ENCODE results near the gene MARK3.

MARK3 gene

DNA sequence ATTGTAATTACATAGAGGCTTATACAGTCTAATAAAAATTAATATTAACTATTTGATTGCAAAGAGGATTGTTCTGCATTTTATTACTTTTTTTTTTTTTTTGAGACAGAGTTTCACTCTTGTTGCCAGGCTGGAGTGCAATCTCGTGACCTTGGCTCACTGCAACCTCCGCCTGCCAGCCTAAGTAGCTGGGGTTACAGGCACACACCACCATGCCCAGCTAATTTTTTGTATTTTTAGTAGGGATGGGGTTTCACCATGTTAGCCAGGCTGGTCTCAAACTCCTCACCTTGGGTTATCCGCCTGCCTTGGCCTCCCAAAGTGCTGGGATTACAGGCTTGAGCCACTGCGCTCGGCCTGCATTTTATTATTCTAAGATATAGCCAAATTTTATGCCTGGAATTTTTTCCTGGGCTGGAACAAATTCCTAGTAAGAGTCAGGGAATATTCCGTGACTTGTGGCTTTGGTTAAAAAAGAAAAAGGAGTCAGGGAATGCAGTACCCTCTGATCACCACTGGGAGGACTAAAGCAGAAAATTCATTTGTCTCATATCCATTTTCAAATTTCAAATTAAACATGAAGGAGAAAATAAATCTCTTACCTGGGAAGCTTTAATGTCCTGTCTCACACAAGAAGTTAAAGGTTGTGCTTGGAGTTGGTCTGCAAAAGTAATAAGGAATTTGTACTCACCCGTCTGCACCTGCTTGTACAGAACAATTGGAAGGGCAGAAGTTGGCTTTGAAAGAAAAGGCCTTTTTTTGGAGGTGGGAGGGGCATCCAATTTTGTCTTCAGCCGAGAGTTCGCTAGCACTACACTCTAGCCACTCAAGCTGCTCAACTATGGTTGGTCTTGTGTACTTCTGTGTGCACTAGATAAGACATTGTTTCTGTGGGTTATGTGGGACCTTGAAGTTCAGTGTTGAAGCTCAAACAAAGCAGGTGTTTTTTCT, 8.7 kb downstream of the MARK3 start:
- no peak for DNase-seq (ENCODE audit: low read depth in 2 of 2)

DNA sequence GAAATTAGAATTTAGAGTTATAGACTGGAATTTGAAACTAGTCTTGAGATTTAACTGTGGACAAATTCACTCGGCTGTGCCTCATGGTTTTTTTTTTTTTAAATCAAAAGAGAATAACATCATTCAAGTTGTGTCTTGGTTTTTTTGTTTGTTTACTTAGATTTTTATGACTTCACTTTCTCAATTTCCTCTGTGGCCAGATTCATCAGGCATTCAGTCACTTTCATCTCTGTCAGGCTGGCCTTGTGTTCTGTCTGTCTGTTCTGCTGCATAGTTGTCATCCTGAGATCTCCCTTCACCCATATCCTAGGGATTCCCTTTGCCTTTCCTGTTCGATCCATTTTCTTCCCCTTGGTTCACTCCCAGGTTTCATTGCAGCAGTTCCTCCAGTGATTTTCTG, 10.0 kb downstream of the MARK3 start:
- no peak for DNase-seq (ENCODE audit: low read depth in 2 of 2)

DNA sequence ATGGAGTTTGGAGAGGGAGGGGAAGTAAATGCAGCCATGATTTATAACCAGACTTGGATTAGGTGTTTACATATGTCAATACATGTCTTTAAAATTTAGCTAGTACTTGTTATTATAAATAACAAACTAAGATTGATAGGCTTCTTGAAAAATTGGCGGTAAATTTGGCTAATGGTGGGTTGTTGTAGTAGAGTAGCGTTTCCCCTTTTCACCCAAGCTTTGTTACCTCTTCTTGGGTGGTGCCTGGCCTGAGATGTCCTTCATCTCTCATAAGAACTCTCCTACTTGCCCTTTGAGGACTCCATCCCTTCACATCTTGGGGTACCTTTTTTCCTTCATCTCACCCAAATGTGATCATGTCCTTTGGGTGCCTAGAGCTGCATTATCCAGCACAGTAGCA, 11.2 kb downstream of the MARK3 start:
- no peak for DNase-seq (ENCODE audit: low read depth in 2 of 2)

DNA sequence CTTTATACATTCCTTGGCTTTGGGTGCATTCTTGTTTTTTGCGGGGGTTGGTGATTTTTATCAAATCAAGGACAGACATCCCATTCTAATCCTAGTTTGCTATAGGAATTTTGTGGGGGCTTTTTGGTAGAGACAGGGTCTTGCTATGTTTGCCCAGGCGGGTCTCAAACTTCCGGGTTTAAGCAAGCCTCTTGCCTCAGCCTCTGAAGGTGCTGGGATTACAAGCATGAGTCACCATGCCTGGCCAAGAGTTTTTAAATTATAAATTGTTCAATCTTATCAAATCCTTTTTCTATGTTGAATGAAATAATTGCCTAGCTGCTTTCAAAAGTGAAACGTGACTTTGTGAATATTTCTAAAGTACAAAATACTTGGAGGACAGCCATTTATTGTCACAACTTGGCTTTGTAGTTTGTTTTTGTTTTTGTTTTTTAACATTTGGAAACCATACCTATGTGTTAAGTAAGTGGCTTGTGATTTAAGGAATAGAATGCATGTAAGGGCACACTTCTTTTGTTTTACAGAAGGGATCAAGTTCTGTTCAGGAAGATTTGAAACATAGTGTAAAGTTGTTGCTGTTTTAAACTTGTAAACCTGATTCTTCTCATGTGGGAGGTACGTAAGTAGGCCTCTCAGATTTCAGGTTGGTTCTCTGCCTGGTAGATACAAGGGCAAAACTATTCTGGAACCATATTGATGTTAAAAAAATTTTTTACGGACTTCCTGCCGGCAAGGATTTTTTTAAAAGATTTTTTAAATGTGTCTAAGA, 13.4 kb downstream of the MARK3 start:
- DNase-seq (ENCODE audit: low read depth in 2 of 2): no peak

DNA sequence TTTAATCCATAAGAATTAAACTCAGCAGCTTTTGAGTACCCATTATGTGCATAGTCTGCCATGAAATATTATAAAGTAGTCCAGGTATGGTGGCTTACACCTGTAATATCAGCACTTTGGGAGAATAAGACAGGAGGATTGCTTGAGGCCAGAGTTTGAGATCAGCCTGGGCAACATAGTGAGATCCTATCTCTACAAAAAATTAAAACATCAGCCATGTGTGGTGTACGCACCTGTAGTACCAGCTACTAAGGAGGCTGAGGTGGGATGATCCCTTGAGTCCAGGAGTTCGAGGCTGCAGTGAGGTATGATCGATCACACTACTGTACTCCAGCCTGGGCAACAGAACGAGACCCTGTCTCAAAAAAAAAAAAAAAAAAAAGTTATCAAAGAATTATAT, 15.3 kb downstream of the MARK3 start:
- DNase-seq (ENCODE audit: low read depth in 2 of 2): no peak

DNA sequence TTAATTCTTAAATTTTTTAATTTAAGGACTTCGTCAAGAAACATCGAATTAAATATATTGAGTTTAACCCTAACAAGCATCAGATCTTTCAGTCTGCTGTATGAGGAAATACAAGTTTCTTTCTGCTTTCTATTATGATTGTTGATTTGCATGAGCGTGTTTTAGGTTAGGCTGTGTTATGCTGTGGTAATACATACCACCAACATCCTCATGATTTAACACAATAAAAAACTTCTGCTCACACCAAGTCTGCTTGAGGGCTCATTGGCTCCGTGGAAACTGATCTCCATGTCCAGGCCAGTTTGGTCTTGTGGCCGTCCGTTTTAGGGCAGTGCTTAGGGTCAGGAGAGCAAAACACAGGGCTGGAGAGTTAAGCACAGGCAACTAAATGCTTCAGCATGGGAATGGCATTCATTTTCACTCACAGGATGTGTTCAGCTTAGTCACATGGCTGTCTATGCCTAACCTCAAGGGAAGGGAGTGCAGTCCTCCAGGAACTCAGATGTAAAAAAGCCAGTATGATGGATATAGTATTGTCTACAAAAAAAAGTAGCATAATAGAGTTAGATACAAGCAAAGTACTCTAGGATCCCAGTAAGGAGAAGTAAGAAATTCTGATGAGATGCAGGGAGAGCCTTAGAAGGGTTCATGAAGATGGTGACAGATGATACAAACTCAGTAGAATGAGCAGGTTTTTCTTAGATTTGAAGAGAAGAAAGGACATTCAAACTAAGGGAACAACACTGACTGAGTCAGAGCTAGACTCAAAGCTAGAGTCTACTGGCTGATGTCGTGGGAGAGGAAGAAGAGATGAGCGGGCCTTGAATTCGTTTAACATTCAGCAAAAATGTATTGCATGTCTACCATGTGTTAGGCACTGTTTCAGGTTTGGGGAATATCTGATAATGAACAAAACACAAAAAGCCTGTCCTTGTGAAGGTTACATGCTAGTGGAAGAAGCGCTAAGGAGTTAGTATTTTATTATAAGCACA, 16.3 kb downstream of the MARK3 start:
- DNase-seq (ENCODE audit: low read depth in 2 of 2): no peak

DNA sequence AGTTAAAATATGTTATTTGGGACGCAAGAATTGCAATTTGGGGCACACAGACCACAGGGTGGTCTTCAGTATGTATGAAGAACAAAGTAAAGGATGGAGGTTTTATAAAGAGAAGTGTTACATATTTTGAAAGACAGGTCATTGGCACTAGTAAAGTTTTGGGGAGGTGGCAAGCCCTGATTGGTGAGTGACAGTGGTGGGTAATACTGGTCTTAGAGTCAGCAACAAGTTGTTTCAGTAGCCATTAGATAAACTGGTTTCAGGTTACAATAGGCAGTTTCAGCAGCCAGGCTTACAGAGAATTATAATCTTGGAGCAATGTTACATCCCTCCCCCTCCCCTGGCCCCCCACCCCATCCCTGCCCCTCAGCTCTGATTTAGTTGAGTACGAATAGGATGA, 17.5 kb downstream of the MARK3 start:
- DNase-seq (ENCODE audit: low read depth in 2 of 2): no peak

DNA sequence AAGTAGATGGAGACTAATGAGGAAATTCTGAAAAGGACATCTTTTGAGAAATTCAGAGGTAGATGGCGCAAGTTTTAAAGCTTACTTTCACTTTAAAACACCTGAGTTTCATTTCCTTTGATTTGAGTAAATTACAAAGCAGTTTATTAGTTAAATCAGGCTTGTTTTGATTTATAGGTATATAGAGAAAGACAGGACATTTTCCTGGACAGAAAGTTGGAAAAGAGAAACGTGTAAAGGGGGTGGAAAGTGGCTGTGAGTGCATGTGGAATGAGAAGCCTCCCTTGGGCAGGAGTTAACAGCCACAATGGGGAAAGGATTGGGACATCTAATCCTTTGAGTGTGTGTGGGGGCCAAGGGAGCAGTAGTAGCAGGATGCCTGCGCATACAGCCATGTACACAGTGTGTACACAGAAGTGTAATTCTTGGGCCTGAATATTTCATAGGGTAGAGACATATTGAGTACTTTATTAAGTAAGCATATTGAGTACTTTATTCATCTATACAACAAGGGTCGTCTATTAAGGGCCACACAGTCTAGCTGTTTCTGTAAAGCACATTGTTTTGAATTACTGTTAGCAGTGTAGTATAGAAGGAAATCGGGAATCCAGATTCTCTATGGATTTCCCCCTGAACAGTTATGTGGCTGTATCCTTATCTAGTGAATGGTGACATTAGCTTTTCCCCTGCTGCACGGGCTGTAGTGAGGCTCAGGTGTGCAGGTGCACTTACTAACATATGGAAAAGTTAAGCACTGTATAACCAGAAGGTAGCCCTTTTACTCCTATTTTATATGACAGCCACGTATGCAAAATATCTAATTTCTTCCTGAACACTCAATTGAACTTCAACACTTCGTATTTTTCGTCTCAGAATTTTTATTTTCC, 19.1 kb downstream of the MARK3 start:
- DNase-seq (ENCODE audit: low read depth in 2 of 2): no peak

DNA sequence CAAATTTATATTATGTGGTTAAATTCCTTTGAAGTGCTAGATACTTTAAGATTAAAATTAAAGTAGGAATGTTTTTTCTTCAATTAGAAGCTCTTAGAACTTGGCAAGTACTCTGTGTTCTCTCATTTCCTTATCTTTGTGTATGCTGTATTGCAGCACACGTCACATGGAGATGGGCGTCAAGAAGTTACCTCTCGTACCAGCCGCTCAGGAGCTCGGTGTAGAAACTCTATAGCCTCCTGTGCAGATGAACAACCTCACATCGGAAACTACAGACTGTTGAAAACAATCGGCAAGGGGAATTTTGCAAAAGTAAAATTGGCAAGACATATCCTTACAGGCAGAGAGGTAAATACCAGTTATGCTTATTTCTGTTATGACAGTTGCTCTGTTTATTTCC, 19.7 kb downstream of the MARK3 start:
- no peak for DNase-seq (ENCODE audit: low read depth in 2 of 2)

DNA sequence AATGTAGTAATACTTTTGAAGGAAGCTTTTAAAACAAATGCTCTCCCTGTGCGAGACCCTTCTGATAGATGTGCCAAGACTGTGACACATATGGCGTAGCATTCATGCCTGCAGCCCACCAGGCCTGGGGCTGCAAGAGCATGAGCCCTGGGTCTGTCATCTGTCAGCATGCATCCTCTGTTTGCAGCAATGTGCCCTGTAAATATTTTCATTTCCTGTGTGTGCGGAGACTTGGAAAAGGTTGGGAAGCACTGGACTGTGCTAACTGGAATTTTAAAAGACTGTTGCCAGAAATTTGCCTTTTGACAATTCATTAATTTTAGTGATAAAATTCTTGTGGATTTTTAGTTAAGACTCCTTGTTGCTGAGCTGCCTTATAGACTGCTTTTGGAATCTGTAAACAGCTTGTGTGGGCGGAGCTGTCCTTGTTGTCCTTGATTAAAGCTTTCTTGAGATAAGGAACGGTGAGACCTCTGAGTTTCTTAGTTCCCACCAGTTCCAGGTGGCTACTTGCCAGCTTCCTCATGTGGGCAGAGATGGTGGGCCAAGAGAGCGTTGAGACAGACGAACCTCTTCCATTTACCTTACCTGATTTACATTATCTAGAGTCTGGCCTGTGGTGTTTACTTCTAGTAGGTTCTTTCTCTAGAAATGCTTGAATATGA, 23.4 kb downstream of the MARK3 start:
- DNase-seq (ENCODE audit: low read depth in 2 of 2): no peak

DNA sequence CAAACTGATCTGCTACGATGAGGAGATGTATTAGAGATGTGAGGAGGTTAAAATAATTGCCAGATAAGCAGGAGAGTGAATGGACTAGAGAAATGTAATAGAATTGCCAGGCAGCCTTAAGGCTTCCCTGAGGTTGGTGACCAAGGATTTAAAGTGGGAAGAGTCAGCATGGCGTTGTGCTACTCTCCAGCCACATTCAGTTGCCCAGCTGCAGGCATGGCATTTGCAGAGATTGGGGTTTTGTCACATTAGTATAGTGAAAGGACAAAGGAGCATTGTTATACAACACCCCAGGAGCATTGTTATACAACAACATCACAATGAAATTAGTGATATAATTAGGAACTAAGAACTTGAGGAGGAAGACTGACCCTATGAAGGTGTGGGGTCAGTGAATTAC, 31.7 kb downstream of the MARK3 start:
- no peak for DNase-seq (ENCODE audit: low read depth in 2 of 2)

DNA sequence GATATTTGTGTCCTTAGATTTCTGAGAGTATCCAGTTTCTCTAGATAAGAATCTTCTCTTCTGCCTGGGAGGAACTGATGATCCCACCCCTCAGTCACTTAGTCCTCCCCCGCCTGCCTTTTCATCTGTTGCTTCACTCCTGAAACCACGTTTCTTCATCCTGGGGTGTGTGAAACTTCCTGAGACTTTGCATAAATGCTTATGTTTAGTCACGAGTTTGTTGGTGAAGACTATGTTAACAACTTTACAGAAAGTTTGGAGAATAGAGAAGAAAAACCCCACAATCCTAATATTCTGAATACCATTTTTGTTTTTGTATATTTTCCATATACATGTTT, 33.2 kb downstream of the MARK3 start:
- DNase-seq (ENCODE audit: low read depth in 2 of 2): no peak

DNA sequence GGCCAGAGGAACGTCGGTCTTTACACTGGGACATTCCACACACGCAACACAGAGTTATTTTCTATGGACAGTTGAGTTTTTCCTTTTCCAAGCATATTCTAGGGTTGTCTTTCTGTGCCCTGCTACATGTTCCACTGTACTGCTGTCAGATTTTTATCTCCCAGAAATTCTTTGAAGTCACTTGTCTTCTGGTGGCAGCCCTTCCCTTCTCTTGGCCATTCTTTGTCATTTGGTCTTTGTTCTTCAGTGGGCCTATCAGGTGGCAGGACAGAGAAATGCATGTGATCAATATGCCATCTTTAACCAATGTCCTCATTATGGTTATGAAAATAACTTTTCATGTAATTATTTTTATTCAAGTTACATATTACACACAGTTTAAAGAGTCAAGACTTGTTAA, 36.3 kb downstream of the MARK3 start:
- DNase-seq (ENCODE audit: low read depth in 2 of 2): no peak

DNA sequence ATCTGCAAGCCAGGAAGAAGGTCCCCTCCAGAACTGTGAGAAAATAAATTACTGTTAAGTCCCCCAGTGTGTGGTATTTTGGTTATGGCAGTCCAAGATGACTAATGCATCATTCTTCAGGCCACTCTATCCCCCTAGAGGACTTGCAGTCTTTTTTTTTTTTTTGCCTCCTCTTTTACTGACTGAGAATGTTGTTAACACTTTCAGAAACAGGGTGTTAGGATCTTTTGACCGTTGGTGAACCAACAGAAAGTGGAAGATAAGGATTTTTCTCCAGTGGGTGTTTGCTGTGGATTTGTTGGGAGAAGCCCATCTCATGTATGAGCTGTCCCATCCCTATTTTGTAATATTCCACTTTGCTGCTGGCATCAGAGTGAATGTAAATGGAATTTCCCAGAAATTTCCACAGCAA, 37.8 kb downstream of the MARK3 start:
- no peak for DNase-seq (ENCODE audit: low read depth in 2 of 2)

DNA sequence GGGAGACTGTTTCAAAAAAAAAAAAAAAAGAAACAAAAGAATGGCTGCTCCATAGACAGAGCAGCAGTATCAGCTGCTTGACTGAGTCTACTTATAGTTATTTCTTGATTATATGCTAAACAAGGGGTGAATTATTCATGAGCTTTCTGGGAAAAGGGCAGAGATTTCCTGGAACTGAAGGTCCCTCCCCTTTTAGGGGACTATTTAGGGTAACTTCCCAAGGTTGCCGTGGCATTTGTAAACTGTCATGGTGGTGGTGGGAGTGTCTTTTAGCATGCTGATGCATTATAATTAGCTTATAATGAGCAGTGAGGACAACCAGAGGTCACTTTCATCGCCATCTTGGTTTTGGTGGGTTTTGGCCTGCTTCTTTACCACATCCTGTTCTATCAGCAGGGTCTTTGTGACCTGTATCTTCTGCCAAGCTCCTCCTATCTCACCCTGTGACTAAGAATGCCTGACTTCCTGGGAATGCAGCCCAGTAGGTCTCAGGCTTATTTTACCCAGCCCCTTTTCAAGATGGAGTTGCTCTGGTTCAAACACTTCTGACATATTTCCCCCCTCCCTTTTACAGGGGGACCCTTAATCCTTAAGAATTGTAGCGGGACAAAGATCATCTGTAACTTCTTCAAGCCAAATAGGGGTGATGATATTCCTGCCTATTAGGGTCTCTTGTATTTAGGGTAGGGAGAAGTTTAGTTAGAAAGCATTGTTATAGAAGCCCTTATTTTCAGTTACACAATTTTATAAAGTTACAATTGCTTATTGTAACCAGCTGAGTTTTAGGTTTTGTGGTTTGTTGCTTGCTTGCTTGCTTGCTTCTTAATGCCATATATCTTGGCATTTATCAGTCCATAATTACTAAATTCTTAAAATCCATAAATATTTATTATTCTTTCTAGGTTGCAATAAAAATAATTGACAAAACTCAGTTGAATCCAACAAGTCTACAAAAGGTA, 42.5 kb downstream of the MARK3 start:
- DNase-seq (ENCODE audit: low read depth in 2 of 2): no peak

DNA sequence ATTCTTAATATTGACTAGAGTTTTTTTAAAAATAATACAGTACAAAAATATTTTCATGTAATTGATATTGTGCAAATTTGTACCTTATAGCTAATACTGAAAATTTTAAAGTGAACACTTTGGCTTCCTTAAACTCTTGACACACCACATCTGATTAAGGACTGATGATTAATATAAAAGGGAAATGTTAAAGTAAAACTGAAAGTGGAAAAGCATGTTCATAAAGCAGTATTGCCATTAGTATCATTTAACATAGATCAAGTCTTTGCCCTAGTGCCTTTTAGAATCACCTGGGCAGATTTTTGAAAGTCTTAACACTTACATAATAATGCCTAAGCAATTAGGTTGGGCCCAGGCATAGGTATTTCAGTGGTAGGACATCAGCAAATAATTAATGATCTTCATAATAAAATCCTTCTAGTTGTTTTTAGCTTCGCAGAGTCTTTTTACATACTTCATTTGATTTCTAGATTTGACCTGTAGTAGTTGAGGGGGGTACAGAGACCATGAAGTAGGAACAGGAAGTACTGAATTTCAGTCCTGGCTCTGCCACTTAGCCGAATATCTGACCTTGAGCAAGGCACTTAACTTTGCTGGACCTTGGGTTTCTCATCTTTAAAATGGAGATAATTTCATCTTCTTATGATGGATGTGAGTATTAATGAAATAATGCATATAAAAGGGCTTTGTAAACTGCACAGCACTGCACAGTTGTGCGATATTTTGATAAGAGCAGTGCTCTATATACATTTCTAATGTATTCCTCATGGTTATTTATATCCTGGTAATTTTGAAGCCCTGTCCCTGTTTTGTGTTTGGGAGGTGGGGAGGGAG, 43.7 kb downstream of the MARK3 start:
- no peak for DNase-seq (ENCODE audit: low read depth in 2 of 2)

DNA sequence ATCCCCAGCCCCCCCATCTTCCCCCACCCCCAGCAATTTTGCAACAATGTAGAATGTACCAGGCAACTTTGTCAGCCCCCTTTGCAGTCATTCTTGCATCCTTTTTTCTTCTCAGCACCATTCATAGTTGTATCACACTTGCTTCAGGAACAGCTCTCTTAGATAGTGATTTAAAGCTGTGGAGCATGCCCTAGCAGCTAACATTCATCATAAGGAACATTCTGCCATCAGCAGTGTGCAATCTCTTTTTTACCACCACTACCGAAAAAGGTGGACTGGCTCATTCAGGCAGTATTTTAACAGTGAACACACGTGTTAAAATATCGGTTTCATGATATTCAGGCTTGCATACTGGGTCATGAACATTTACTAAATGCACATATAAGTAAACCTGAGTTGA, 45.1 kb downstream of the MARK3 start:
- DNase-seq (ENCODE audit: low read depth in 2 of 2): no peak

DNA sequence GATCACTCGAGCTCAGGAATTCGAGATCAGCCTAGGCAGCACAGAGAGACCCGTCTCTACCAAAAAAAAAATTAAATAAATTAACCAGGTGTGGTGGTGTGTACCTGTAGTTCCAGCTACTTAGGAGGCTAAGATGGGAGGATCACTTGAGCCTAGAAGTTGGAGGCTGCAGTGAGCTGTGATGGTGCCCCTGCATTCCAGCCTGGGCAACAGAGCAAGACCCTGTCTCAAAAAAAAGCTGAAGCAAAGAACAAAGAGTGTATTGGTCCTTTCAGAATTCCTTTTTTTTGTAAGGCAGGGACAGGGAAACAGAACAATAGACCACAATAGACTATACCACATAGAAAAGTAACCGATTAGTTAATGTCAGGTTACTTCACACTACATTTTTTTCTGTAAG, 47.4 kb downstream of the MARK3 start:
- DNase-seq (ENCODE audit: low read depth in 2 of 2): no peak

Data from stimulated activated CD4-positive, alpha-beta T cell treated with anti-CD3 and anti-CD28 coated beads, Interleukin-4, amount 100 ng/mL, for 48 hours (primary cell).